Measurements from ENCODE around the gene C1orf116.

The C1orf116 gene

DNA sequence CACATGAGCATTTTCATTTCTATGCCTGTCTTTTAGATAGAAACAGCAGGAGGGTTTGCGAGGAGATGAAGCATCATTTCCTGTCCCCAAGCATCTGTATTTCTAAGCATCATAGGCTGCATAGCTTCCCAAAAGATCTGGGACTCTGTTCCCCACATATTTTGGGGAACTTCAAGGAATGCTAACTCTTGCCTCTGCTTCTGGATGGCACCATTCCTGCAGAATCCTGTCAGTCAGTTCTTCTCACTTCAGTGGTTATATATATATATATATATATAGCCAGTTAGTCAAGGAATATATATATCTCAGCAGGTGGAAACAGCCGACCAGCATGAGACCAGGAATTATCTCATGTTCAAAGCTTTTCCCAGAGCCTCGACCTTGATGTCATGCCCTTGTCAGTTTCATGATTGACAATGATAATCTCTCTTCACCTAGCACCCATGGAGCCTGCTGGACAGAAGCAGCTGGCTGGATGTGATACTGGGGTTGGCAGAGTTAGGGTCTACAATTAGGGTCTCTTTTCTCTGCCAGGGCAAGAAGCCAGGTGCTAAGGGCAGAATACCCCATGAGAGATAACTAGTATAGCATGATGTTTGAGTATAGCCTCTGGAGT is 22.9 kb upstream of the C1orf116 start:
- WGBS (ENCODE audit: extremely low coverage, insufficient coverage, insufficient read length): no CpG with 5 or more reads among the region's 3 CpGs
- Histone ChIP-seq H3K14ac (ENCODE audit: low read length) (no peak overlapping the region), H2AK5ac (ENCODE audit: low read length) (no peak overlapping the region), H4K8ac (ENCODE audit: low read depth, low read length) (no peak overlapping the region), H3K27me3 (ENCODE audit: insufficient read depth, low read length) (no peaks in the 10 kb centered on the region), H4K12ac (ENCODE audit: low read depth, low read length) (no peak overlapping the region), H3K79me2 (ENCODE audit: control insufficient read depth, insufficient read depth, low read length, poor library complexity) (peaks cover 6% of the 10 kb centered on the region), H3K9me3 (ENCODE audit: insufficient read depth, low read depth, low read length) (peaks cover 2% of the 10 kb centered on the region), H3K4ac (ENCODE audit: low read depth, low read length) (no peak overlapping the region), H3K4me3 (ENCODE audit: low read depth, low read length) (no peak overlapping the region), H3K79me1 (ENCODE audit: low read length) (peaks cover 16% of the 10 kb centered on the region), H3K23ac (ENCODE audit: low read length) (no peak overlapping the region), H3K18ac (ENCODE audit: low read length) (no peak overlapping the region), H3K4me2 (ENCODE audit: low read length) (no peak overlapping the region), H2AFZ (ENCODE audit: insufficient read depth, low read length, poor library complexity) (no peak overlapping the region), H3K9ac (ENCODE audit: low read length) (no peak overlapping the region), H2BK12ac (ENCODE audit: low read length) (no peak overlapping the region), H2BK5ac (ENCODE audit: low read depth, low read length, poor library complexity) (no peak overlapping the region), H3K36me3 (ENCODE audit: control insufficient read depth in 1 of 2, insufficient read depth in 2 of 2, low read length in 2 of 2) (peaks cover 0 to 2% of the 10 kb centered on the region in 2 experiments), H4K91ac (ENCODE audit: low read depth, low read length) (no peak overlapping the region), H3K27ac (ENCODE audit: low read depth, low read length) (no peak overlapping the region), H3K4me1 (ENCODE audit: control insufficient read depth in 1 of 2, insufficient read depth in 2 of 2, low read length in 2 of 2) (peaks cover 3 to 12% of the 10 kb centered on the region in 2 experiments), H2BK120ac (ENCODE audit: insufficient read depth, low read length, poor library complexity) (no peak overlapping the region)
- peak in 1 of 2 donors; percentile 4 for DNase-seq

DNA sequence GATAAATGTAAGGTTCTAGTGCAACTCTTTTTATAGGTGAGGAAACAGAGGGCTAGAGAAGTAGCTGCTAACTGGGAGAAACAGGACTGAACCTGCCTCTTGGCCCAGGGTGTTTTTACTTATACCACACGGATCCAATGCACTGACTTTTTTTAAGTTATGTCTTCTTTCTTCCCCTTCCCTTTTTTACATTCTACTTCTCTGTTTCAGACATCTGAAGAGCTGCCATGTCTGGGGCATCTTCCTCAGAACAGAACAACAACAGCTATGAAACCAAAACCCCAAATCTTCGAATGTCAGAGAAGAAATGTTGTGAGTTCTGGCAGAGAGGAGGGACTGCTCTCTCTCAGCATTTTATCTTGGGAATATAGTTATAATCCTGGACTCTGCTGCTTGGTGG is 21.9 kb upstream of the C1orf116 start:
- Histone ChIP-seq H3K79me2 (ENCODE audit: control insufficient read depth, insufficient read depth, low read length, poor library complexity) (peaks cover 9% of the 10 kb centered on the region), H4K12ac (ENCODE audit: low read depth, low read length) (no peak overlapping the region), H2AK5ac (ENCODE audit: low read length) (no peak overlapping the region), H2AFZ (ENCODE audit: insufficient read depth, low read length, poor library complexity) (no peak overlapping the region), H3K4me2 (ENCODE audit: low read length) (no peak overlapping the region), H3K79me1 (ENCODE audit: low read length) (peaks cover 18% of the 10 kb centered on the region), H2BK12ac (ENCODE audit: low read length) (no peak overlapping the region), H3K4me3 (ENCODE audit: low read depth, low read length) (no peak overlapping the region), H3K18ac (ENCODE audit: low read length) (no peak overlapping the region), H3K9ac (ENCODE audit: low read length) (no peak overlapping the region), H4K8ac (ENCODE audit: low read depth, low read length) (no peak overlapping the region), H3K9me3 (ENCODE audit: insufficient read depth, low read depth, low read length) (peaks cover 2% of the 10 kb centered on the region), H3K4me1 (ENCODE audit: control insufficient read depth in 1 of 2, insufficient read depth in 2 of 2, low read length in 2 of 2) (peaks cover 3 to 12% of the 10 kb centered on the region in 2 experiments), H3K27me3 (ENCODE audit: insufficient read depth, low read length) (no peaks in the 10 kb centered on the region), H4K91ac (ENCODE audit: low read depth, low read length) (no peak overlapping the region), H3K23ac (ENCODE audit: low read length) (no peak overlapping the region), H3K14ac (ENCODE audit: low read length) (no peak overlapping the region), H3K4ac (ENCODE audit: low read depth, low read length) (no peak overlapping the region), H2BK120ac (ENCODE audit: insufficient read depth, low read length, poor library complexity) (no peak overlapping the region), H3K27ac (ENCODE audit: low read depth, low read length) (no peak overlapping the region), H3K36me3 (ENCODE audit: control insufficient read depth in 1 of 2, insufficient read depth in 2 of 2, low read length in 2 of 2) (peaks cover under 1 to 2% of the 10 kb centered on the region in 2 experiments), H2BK5ac (ENCODE audit: low read depth, low read length, poor library complexity) (no peak overlapping the region)
- no peak for DNase-seq
- WGBS (ENCODE audit: extremely low coverage, insufficient coverage, insufficient read length): no CpG with 5 or more reads among the region's 2 CpGs

- Histone ChIP-seq H4K12ac (ENCODE audit: low read depth, low read length) (peak within 1 kb of the TSS; percentile 58), H3K4me3 (ENCODE audit: low read depth, low read length) (peak within 1 kb of the TSS; percentile 72), H3K23ac (ENCODE audit: low read length) (no peak within 1 kb of the TSS), H3K4ac (ENCODE audit: low read depth, low read length) (peak within 1 kb of the TSS; percentile 23), H3K9ac (ENCODE audit: low read length) (peak within 1 kb of the TSS; percentile 74), H2AFZ (ENCODE audit: insufficient read depth, low read length, poor library complexity) (peak within 1 kb of the TSS; percentile 67), H3K27me3 (ENCODE audit: insufficient read depth, low read length) (no peaks in the 10 kb centered on the region), H4K8ac (ENCODE audit: low read depth, low read length) (peak within 1 kb of the TSS; percentile 72), H3K79me2 (ENCODE audit: control insufficient read depth, insufficient read depth, low read length, poor library complexity) (peaks cover 9% of the 10 kb centered on the region), H3K79me1 (ENCODE audit: low read length) (peaks cover 18% of the 10 kb centered on the region), H4K91ac (ENCODE audit: low read depth, low read length) (peak within 1 kb of the TSS; percentile 92), H3K27ac (ENCODE audit: low read depth, low read length) (peak within 1 kb of the TSS; percentile 78), H3K18ac (ENCODE audit: low read length) (peak within 1 kb of the TSS; percentile 93), H3K4me2 (ENCODE audit: low read length) (peak within 1 kb of the TSS; percentile 91), H3K14ac (ENCODE audit: low read length) (peak within 1 kb of the TSS; percentile 62), H3K36me3 (ENCODE audit: control insufficient read depth in 1 of 2, insufficient read depth in 2 of 2, low read length in 2 of 2) (peaks cover 2 to 13% of the 10 kb centered on the region in 2 experiments), H2BK120ac (ENCODE audit: insufficient read depth, low read length, poor library complexity) (peak within 1 kb of the TSS; percentile 82), H2AK5ac (ENCODE audit: low read length) (peak within 1 kb of the TSS; percentile 1), H2BK5ac (ENCODE audit: low read depth, low read length, poor library complexity) (peak within 1 kb of the TSS; percentile 74), H3K9me3 (ENCODE audit: insufficient read depth, low read depth, low read length) (peaks cover 2% of the 10 kb centered on the region), H3K4me1 (ENCODE audit: control insufficient read depth in 1 of 2, insufficient read depth in 2 of 2, low read length in 2 of 2) (peaks cover 3 to 12% of the 10 kb centered on the region in 2 experiments), H2BK12ac (ENCODE audit: low read length) (peak within 1 kb of the TSS; percentile 38)
- peak; percentile 99 for DNase-seq
- no CpG with 5 or more reads among the region's 56 CpGs for WGBS (ENCODE audit: extremely low coverage, insufficient coverage, insufficient read length)
Measured at GRCh38 chr1:207052911-207053769, 20.6 kb upstream of the C1orf116 start, which contains the start of gene PFKFB2. Gene PFKFB2 (plus strand): TSS chr1:207053275. CDS start chr1:207054718, 1,443 bp downstream.

DNA sequence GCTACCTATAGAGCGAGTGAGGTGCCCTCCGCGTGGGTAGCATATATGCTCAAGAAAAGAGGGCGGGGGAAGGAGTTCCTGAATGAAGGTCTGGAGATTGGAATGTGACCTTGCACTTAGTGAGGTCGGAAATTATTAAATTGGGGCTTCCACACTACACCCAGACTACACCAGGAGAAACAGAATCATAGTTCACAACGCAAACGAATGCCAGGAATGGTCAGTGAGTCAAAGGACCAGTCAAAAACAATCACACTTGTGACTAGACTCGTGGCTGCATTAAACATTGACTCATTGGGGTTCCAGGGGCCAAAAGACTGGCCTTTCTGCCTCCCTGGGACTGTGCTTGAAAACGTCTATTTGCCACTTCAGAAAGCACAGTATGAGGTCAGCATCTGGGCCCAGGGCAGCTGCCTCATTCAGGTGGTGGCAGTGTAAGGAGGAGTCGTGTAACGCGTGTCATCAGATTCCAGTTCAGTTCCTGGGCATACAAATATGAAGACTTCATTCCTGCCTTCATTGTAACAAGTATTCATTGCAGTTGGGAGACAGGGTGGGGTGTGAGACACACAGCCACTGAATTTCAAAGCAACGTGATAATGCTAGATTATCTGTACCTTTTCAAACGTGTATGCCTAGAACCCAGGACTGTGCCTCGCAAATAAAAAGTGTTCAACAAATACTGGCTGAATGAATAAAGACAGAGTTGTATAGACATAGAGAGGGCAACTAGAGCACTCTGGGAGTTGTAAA is 18.8 kb upstream of the C1orf116 start, which contains the start of gene YOD1:
TSS of gene YOD1 (minus strand) at position 18 of the 753 bp plus-strand sequence. CDS start 178 bp downstream, outside the sequence.
- Histone ChIP-seq H4K91ac (ENCODE audit: low read depth, low read length) (peak within 1 kb of the TSS; percentile 80), H4K12ac (ENCODE audit: low read depth, low read length) (peak within 1 kb of the TSS; percentile 46), H3K79me1 (ENCODE audit: low read length) (peaks cover 18% of the 10 kb centered on the region), H2AK5ac (ENCODE audit: low read length) (peak within 1 kb of the TSS; percentile 81), H3K4me2 (ENCODE audit: low read length) (peak within 1 kb of the TSS; percentile 91), H3K27me3 (ENCODE audit: insufficient read depth, low read length) (no peaks in the 10 kb centered on the region), H3K36me3 (ENCODE audit: control insufficient read depth in 1 of 2, insufficient read depth in 2 of 2, low read length in 2 of 2) (peaks cover 2 to 15% of the 10 kb centered on the region in 2 experiments), H3K4ac (ENCODE audit: low read depth, low read length) (peak within 1 kb of the TSS; percentile 48), H3K4me3 (ENCODE audit: low read depth, low read length) (peak within 1 kb of the TSS; percentile 100), H3K23ac (ENCODE audit: low read length) (no peak within 1 kb of the TSS), H3K14ac (ENCODE audit: low read length) (peak within 1 kb of the TSS; percentile 87), H3K9me3 (ENCODE audit: insufficient read depth, low read depth, low read length) (peaks cover 2% of the 10 kb centered on the region), H2BK12ac (ENCODE audit: low read length) (peak within 1 kb of the TSS; percentile 15), H2BK5ac (ENCODE audit: low read depth, low read length, poor library complexity) (peak within 1 kb of the TSS; percentile 35), H4K8ac (ENCODE audit: low read depth, low read length) (peak within 1 kb of the TSS; percentile 93), H3K18ac (ENCODE audit: low read length) (peak within 1 kb of the TSS; percentile 77), H3K27ac (ENCODE audit: low read depth, low read length) (peak within 1 kb of the TSS; percentile 74), H2AFZ (ENCODE audit: insufficient read depth, low read length, poor library complexity) (peak within 1 kb of the TSS; percentile 84), H2BK120ac (ENCODE audit: insufficient read depth, low read length, poor library complexity) (peak within 1 kb of the TSS; percentile 48), H3K4me1 (ENCODE audit: control insufficient read depth in 1 of 2, insufficient read depth in 2 of 2, low read length in 2 of 2) (peaks cover 3 to 12% of the 10 kb centered on the region in 2 experiments), H3K79me2 (ENCODE audit: control insufficient read depth, insufficient read depth, low read length, poor library complexity) (peaks cover 9% of the 10 kb centered on the region), H3K9ac (ENCODE audit: low read length) (peak within 1 kb of the TSS; percentile 100)
- WGBS (ENCODE audit: extremely low coverage, insufficient coverage, insufficient read length): no CpG with 5 or more reads among the region's 15 CpGs
- peak; percentile 80 to 83 for DNase-seq
